22Rv1 (cell line): ENCODE results near the gene IL1R1.

Experiments used
- CTCF ChIP-seq: fragments of 450-650 bp; IDR thresholded peaks from 2 replicates; pipeline ENCODE4 v1.5.1; 2017; ENCODE audit warnings: mild to moderate bottlenecking
- ZFX ChIP-seq: fragments of 450-650 bp; IDR thresholded peaks from 2 replicates; pipeline ENCODE4 v1.6.1; 2017; ENCODE audit warnings: antibody characterized with exemption, borderline replicate concordance

GRCh38 chr2:102172745-102173144, 30.2 kb downstream of the IL1R1 start:
- no peak for TF ChIP-seq CTCF
- no peak for TF ChIP-seq ZFX
